GM18505 (cell line): ENCODE measurements around the gene CSTPP1.

Experiments
- ATAC-seq: cut with Tn5 transposase; IDR thresholded peaks from one replicate; pipeline ENCODE4 v1.9.1; 2021; ENCODE audit not compliant: unreplicated experiment
- POLR2A ChIP-seq: IDR thresholded peaks from 4 replicates; pipeline ENCODE4 v1.6.1; 2011; ENCODE audit warnings: borderline replicate concordance; ENCODE audit not compliant: insufficient read depth, insufficient read length; ENCODE audit errors: extremely low read depth

Gene CSTPP1

DNA sequence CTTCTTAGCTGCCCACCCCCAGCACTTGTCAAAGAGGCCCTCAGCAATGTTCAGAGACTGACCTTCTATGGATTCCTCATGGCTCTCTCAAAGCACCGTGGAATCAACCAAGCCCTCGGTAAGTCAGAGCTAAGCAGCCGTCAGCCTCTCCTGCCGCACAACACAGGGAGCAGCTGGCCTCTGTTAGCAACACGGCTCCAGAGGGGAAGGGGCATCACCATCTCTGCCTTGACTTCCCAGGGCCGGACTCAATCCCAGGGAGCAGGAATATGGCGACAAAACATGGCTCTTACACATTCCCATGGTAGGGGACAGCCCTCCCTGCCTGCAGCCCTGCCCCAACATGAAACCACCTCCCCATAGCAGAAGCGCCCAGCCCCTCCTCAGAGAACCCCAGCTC is 221.2 kb downstream of the CSTPP1 start:
- TF ChIP-seq POLR2A = no peak
- no peak for ATAC-seq

- TF ChIP-seq POLR2A = no peak
- ATAC-seq = no peak
Measured at GRCh38 chr11:47158242-47158641, 221.7 kb downstream of the CSTPP1 start.

- no peak for ATAC-seq
- no peak for TF ChIP-seq POLR2A
Measured at GRCh38 chr11:47160753-47161133, 224.2 kb downstream of the CSTPP1 start.

GRCh38 chr11:47161134-47161854 is 224.7 kb downstream of the CSTPP1 start:
- ATAC-seq = no peak
- no peak for TF ChIP-seq POLR2A

DNA sequence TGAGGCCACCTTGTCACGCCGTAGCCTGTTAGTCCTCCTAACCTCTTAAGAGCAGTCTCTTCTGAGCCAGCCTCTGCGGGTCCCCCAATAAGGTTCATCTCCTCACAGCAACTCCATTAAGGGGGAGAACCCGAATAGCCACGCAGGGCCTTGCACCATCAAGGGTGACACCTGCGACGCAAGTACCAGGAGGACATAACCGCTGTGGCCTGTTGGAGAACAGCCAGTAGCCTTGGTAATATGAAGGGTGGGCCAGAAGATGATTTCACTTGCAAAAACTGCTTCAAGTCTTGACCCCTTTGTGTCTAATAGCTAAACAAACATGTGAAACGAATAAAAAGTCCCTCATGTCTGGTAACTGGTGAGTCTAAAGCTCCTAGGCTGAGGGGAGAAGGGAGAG is 225.3 kb downstream of the CSTPP1 start:
- ATAC-seq = no peak
- TF ChIP-seq POLR2A = no peak

DNA sequence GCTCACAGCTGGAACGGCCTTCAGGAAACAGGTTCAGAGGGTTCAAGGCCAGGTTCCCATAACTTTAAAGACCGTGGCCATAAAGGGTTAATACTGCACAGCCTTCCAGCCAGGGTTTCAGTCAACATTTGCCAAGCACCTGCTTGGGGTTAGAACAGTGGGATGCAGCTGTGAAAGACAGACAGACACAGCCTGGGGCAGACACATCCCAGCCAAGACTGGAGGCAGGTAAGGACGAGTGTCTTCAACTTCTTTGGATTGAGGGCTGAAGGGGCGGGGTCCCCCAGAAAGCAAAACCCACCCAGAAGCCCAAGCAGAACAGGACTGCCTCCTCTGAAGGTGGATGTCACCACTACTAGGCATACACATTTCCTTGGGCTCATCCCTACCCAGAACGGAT is 225.9 kb downstream of the CSTPP1 start:
- ATAC-seq = no peak
- no peak for TF ChIP-seq POLR2A

DNA sequence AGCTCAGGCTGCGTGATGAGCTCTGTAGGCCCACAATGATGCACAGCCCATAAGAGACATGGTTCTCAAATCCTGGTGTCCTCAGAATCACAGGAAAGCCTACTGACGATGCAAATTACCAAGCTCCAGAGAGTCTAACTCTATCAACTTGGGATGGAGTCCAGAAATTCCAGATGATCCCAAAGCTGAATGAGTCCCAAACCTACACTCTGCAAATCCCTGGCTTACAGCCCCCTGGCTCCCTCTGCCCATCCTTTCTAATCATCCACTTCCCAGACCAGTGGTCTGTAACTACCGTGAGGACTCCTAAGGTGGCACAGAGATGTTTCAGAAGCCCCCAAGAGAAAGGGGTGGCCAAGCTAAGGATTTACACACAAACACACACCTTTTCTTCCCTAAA is 226.6 kb downstream of the CSTPP1 start:
- no peak for TF ChIP-seq POLR2A
- no peak for ATAC-seq

DNA sequence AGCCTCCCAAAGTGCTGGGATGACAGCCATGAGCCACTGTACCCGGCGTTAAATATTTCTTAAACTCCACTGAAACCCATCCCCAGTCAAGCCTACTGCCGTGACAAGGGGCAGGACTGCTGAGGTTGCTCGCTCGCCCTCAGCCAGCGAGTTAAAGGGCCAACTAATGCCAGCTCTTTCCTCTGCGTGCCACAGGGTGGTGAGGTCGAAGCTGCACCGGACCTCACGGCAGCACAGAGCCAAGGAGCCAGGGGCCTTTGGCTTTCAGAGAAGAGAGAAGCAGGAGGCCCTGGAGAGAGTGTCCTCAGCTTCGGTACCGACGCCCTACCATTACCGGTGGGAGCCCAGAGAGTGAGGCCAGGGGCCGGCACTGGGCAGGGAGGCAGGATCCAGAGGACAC is 227.3 kb downstream of the CSTPP1 start:
- no peak for ATAC-seq
- no peak for TF ChIP-seq POLR2A

DNA sequence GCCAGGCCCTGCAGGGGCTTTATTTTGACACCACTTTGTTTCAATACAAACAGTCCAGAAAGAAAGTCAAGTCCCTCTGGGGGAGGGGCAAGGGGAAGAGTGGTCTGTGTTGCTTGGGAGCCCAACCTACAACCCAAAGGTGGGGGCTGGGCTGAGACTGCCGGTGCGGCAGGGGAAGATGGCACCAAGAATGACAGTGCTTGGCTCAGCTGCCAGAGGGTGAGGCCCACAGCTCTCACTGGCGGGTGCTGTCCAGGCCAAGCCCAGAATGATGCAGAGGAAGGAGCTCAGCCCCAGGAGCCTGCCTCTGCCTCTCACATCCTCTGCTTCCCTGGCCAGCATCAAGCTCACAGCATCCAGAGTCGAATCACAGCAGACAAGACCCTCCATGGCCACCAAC is 227.8 kb downstream of the CSTPP1 start:
- TF ChIP-seq POLR2A = no peak

GRCh38 chr11:47165253-47165840 is 228.8 kb downstream of the CSTPP1 start:
- ATAC-seq = no peak
- TF ChIP-seq POLR2A = no peak

More for the DNA sequence above, 227.8 kb downstream of the CSTPP1 start:
- ATAC-seq = no peak

- no peak for TF ChIP-seq POLR2A
- ATAC-seq = no peak
Measured at GRCh38 chr11:47166368-47166767, 229.8 kb downstream of the CSTPP1 start.

GRCh38 chr11:47171061-47171838 is 234.7 kb downstream of the CSTPP1 start:
- ATAC-seq = no peak
- TF ChIP-seq POLR2A = no peak

- ATAC-seq = no peak
- TF ChIP-seq POLR2A = no peak
Measured at GRCh38 chr11:47171856-47172255, 235.3 kb downstream of the CSTPP1 start.
